Hypothalamus (tissue), 51 donors: Measurements from ENCODE around the gene CCDC194.
"Not testable (repeated sequence)": the region's sequence is repeated elsewhere in the genome, so short reads cannot be mapped to it uniquely, and the experiment has no call there.

ENCODE experiments used
- DNase-seq, 51 donors: peaks; one replicate each; lab custom pipeline; 2025; lab: John Stamatoyannopoulos, UW

CCDC194 gene

DNA sequence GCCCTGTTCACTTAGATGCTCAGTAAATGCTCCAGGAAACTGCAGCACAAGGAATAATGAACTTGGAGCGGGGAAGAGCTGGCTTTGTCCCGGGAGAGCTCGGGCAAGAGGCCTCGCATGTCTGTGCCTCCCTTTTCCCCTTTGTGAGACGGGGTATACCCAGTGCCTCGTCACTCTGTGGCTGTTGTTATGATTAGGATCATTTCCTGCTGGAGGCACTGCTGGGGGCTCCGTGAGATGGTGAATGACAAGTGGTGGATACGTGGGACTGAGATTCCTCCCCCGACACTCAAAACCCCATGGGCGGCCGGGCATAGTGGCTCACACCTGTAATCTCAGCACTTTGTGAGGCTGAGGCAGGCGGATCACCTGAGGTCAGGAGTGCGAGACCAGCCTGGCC is 15.7 kb downstream of the CCDC194 start:
- no peak for DNase-seq

DNA sequence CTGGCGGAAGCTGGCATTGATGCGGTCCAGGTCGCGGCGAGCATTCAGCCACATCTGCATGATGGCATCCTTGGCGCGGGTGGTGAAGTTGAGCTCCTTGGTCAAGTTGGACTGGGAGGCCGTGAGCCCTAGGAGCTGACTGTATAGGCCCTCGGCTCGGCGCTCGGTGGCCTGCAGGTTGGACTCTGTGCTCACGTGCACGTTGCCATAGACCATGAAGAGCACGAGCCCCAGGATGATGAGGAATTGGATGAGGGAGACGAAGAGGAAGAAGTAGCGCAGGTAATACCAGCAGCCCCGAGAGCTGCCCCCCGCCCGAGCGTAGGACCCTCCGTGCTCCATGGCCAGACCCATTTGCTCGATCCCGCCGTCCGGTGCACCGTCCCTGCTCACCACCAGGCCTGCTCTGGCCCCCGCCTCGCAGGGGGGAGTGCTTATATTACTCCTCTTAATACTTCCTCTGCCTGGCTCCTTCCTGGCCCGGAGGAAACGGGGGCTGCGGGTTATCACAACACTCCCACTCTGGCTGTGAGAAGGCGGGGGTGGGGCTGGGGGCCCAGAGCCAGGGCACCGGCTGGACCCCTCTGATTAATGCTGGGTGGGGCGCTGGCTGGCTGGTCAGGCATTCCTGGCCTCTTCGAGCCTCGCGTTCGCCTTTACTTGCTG is 16.9 kb downstream of the CCDC194 start, which contains the start of gene PLVAP:
Gene PLVAP, minus strand, starts transcription at position 408 of the 666 bp plus-strand sequence. Its CDS starts 54 bp downstream, at position 354.
- DNase-seq = peak in 1 of 51 donors; percentile 6

GRCh38 chr19:17370026-17370587 is 23.9 kb downstream of the CCDC194 start:
- DNase-seq = peak in 1 of 51 donors; percentile 8

- no peak for DNase-seq
These were observed 28.6 kb downstream of the CCDC194 start for GRCh38 chr19:17365361-17365760.

GRCh38 chr19:17363852-17364605 is 30.0 kb downstream of the CCDC194 start:
- not testable (repeated sequence) for DNase-seq

DNA sequence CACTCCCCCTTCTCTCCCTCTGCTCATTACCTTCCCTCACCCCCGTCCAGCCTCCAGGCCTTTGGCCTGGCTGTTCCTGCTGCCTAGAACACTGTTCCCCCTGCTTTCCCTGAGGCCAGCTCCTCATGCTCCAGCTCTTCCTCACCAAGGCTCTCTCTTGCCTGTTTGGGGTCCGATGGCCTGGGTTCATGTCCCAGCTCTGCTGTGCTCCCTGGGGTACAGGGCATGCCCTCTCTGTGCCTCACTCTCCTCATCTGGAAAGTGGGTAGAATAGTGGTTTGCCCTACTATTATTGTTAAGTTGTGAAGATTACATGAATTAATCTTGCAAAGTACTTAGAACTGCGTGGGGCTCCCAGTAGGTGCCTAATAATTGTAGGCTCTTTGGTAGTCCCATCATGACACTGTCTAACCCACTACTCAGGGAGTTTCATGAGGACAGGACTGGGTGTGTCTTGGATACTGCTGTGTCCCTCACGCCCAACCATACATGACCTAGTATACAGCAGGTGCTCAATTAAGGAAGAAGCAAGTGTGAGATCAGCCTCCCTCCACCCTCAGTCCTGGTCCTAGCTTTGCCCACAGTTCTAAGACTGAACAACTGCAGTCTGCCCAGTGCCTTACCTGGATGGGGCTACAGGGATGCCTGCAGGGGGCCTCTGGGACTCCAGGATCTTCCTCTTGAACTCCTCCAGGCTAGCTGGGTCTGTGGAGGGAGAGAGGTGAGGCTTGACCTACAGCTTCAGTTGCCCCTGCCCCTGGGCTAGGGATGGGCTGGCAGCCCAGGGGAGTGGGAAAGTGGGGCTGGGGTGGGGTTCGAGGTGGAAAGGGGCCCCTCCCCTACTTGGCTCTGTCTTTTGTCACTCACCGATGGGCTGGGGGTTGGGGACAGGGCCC is 33.8 kb downstream of the CCDC194 start:
- DNase-seq = no peak

DNA sequence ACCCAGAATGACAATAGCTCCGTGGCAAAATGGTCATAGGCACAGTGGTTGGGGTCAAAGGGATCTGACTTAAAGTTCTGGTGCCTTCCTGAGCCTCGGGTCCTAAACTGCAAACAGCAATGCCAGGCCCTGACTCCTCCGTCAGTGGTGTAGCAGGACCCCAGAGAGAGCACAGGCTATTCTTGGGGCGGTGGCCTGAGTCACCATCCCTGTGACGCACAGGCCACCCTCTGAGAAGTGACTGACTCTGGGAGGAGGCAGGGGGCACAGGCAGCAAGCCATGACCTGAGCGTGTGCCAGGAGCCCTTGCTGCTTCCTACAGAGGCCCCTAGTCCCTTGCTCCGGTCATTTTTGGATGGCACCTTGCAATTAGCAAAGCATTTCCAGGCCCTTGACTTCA is 35.6 kb downstream of the CCDC194 start:
- DNase-seq = no peak

DNA sequence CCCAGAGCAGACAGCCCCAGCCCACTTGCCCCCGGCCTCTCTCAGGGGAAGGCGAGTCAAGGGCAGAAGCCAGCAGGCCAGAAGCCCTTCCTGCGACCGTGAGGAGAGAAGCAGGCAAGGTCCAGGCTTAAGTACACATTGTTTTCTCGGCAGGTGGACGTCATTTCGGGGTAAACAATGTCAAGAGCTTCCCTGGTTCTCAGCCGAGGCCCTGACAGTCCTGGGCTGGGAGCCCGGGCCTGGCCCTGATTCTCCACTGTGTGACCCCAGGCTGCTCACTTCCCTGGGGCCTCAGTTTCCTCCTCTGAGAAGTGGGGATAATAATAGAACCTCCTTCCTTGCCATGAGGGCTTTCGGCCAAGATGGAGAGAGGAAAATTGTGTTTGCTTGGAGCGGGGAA is 36.3 kb downstream of the CCDC194 start:
- no peak for DNase-seq

GRCh38 chr19:17357078-17357666 is 36.8 kb downstream of the CCDC194 start:
- no peak for DNase-seq

- no peak for DNase-seq
These were observed 40.6 kb downstream of the CCDC194 start for GRCh38 chr19:17353386-17353785.

DNA sequence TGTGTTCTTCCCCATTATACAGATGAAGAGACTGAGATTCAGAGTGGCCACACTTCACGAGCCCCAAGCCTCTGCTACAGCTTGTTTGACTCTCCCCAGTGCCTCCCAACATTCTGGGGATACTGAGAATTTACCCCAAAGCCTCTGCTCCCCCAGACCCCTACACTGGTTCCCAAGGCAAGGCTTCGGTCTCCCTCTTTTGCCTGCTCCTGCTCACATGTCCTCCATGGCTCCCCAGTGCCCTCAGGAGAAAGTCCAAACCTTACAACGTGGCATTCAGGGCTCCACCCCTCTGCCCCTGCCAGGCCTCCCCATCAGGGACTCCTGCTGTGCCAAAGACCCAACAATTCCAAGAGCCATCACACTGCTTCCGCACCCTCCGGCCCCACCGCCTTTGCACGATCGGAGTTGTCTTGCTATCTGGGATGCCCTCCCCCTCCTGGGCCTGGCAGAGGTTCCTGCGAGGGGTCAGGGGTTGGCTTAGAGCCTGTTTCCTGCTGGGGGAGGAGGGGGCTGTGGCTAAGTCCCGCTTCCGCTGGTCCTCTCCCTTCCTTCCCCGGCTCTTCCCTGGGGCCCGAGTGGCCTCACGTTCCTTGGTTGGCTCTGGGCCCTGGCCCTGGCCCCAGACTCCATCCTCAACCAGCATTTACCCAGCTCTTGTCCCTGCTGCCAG is 41.3 kb downstream of the CCDC194 start:
- peak in 4 of 51 donors; percentile 10 to 26 (median 16) for DNase-seq

DNA sequence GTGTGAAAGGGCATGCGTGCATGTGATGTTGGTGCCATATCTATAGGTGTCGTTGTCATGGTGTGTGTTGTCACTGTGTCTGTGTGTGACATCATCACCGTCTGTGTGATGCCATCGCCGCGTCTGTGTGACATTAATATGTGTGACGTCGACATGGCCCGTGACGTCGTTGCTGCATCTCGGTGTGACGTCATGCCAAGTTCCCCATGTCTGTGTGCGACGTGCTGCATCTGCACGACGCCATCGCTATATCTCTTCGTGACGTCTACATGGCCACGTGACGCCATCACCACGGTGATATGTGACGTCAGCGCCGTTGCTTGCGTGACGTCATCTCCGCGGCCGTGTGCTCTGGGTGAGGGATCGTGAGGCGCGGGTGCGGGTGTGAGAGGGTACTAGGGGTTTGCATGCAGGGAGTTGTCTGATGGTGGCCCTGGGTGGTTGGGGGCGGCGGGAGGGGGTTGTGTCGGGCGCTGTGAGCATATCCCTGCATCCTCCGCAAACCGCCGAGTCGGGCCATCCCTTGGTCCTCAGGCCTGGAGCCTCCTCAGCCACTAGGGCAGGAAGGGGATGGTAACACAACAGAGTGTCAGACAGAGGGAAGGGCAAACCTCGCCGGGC is 42.1 kb downstream of the CCDC194 start:
- no peak for DNase-seq

GRCh38 chr19:17348700-17349099 is 45.3 kb downstream of the CCDC194 start:
- peak in 6 of 51 donors; percentile 16 to 56 (median 28) for DNase-seq

DNA sequence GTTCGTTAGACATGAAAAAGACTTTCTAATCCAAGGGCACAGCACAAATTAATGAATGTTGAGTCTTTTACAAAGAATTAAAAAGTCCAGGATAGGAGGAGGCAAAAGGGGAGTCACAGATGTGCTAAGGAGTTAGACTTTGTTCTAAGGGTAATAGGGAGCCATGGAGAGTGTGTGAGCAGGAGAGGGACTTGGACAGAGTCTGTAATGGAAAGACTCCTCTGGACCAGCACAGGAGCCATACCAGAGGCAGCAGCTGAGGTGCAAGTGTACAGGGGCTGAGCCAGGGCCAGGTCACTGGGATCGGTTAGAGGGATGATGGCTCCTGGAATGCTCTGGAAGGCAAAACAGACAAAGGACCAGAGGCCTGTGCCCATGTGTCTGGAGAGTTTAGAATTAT is 46.1 kb downstream of the CCDC194 start:
- no peak for DNase-seq

DNA sequence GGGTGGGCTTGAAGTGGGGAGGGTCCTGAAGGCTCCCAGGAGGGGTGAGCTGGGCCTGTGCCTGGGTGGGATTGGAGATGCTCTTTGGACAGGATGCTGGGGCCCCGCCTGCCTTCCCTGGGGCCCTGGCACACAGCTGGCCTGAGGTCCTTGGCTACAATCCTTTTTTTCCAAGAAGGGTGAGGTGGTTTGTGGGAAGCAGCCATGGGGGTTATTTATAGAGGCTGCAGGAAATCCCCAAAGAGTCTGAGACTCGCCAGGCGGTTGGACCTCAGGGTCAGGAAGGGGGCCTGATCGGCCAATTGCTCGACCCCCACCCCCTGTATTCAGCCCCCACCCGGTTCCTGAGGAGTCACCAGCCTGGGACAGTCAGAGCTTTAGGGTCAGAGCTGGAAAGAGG is 46.6 kb downstream of the CCDC194 start:
- no peak for DNase-seq

DNA sequence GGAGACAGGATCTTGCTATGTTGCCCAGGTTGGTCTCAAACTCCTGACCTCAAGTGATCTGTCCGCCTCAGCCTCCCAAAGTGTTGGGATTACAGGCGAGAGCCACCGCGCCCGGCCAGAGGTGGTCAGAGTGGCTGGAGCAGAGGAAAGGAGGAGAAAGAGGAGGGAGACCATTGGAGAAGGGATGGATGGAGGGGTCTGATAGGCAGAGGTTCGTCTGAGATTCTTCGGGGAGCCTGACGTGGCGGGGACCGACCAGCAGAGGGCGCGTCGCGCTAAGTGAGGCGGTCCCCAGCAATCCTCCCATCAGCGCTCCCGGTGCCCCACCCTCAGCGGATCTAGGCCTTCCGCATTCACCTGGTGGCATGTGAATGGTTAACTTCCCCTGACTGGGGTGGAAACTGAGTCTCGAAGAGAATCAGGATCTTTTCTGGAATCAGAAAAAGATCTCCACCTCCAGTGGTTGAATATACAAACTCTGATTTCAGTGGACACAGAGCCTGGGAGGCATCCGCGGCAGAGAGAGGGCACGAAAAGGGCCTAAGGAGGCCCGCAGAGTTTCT is 47.8 kb downstream of the CCDC194 start:
- DNase-seq = peak in 39 of 51 donors; percentile 12 to 77 (median 47)

DNA sequence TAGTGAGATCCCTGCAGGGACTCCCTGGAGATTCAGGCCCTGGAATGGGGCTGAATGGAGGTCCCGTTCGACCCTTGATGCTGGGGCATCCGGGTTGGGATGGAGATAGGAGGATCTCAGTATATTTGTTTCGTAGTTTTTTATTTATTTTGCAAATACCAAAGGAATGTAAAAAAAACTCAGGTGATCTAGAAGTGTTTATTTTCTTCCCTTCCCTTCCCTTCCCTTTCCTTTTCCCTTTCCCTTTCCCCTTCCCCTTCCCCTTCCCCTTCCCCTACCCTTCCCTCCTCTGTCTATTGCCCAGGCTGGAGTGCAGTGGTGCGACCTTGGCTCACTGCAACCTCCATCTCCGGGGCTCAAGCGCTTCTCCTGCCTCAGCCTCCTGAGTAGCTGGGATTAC is 52.2 kb downstream of the CCDC194 start:
- no peak for DNase-seq

- DNase-seq = no peak
These were observed 52.6 kb downstream of the CCDC194 start for GRCh38 chr19:17341386-17341785.

DNA sequence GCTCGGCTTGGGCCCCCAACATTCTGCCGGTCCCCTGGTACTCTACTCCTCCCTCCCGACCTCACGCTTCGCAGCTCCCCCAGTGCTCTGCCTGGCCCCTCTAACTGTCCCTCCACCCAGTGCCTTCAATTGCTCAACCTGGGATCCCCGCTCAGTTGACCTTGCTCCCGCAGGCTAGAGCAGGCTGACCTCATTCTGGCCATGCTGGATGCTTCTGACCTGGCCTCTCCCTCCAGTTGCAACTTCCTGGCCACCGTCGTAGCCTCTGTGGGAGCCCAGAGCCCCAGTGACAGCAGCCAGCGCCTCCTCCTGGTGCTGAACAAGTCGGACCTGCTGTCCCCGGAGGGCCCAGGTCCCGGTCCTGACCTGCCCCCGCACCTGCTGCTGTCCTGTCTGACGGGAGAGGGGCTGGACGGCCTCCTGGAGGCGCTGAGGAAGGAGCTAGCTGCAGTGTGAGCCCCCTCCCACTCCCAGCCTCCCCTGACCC is 53.1 kb downstream of the CCDC194 start:
- no peak for DNase-seq
